GM19395 (cell line): Measurements from ENCODE around the gene TSPAN33.
"Not testable (repeated sequence)": the region's sequence is repeated elsewhere in the genome, so short reads cannot be mapped to it uniquely, and the experiment has no call there.

Experiments used
- ATAC-seq: cut with Tn5 transposase; IDR thresholded peaks from one replicate; pipeline ENCODE4 v1.9.1; 2021; ENCODE audit warnings: mild to moderate bottlenecking, moderate library complexity; ENCODE audit not compliant: unreplicated experiment

Gene TSPAN33

DNA sequence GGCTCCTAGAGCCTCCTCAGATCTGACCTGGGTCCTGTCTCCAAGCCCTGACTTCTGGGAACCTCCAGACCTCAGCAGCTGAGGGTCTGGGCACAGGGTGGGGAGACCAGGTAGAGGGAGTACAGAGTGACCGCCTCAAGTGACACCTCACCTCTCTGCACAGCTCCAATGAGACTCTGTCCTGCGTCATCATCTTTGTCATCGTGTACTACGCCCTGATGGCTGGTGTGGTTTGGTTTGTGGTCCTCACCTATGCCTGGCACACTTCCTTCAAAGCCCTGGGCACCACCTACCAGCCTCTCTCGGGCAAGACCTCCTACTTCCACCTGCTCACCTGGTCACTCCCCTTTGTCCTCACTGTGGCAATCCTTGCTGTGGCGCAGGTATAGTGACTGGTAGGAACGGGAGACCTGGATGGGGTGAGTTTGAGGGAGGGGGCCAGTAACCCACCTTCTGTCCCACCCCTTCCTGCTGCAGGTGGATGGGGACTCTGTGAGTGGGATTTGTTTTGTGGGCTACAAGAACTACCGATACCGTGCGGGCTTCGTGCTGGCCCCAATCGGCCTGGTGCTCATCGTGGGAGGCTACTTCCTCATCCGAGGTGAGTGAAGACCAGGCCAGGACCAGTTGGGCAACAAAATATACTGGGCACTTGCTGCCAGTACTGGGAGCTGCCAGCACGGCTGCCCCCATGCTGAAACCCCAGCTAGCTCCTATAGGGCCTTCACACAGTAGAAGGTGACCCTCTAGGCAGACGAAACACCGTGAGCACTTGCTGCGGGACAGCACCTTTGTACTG, 61.7 kb downstream of the TSPAN33 start:
- no peak for ATAC-seq

- ATAC-seq, result no peak
These were observed 64.2 kb downstream of the TSPAN33 start for GRCh38 chr7:129208667-129209066.

- no peak for ATAC-seq
These were observed 64.8 kb downstream of the TSPAN33 start for GRCh38 chr7:129209067-129209926.

DNA sequence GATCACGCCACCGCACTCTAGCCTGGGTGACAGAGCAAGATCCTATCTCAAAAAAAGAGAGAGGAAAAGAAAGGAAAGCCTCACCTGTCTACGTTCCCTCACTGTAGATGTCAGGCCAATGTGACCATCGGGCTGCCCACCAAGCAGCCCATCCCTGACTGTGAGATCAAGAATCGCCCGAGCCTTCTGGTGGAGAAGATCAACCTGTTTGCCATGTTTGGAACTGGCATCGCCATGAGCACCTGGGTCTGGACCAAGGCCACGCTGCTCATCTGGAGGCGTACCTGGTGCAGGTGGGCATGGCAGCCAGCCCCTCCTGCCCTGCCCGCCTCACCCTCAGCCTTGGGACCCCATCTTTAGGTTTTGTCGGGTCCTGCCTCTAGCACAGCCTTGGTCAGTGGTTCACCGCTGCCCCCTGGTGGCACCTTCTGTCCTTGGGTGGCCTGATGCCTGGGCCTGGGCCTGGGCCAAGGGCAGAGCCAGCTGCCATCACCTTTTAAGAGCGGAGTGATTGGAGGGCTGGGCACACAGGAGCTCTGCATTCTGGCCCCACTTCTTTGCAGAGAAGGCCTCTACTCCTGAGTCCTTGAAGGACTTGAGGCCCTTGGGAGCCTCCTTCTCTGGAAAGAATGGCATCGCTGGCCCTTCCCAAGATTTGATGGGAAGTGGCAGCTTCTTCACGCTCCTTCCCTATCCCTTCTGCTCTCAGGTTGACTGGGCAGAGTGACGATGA, 65.9 kb downstream of the TSPAN33 start:
- no peak for ATAC-seq

DNA sequence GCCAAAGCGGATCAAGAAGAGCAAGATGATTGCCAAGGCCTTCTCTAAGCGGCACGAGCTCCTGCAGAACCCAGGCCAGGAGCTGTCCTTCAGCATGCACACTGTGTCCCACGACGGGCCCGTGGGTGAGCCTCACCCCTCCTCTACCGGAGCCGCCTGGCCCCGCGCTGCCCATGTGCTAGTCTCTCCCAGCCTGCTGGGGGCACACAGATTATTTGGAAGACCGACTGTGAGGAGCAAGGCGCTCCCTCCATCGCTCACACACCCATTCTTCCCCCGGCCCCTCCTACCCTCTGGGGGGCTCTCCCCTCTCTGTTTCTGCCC, 66.4 kb downstream of the TSPAN33 start:
- ATAC-seq, result no peak

DNA sequence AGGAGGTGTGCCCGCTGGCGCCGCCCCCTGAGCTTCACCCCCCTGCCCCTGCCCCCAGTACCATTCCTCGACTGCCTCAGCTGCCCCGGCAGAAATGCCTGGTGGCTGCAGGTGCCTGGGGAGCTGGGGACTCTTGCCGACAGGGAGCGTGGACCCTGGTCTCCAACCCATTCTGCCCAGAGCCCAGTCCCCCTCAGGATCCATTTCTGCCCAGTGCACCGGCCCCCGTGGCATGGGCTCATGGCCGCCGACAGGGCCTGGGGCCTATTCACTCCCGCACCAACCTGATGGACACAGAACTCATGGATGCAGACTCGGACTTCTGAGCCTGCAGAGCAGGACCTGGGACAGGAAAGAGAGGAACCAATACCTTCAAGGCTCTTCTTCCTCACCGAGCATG, 67.6 kb downstream of the TSPAN33 start:
- ATAC-seq, result no peak

DNA sequence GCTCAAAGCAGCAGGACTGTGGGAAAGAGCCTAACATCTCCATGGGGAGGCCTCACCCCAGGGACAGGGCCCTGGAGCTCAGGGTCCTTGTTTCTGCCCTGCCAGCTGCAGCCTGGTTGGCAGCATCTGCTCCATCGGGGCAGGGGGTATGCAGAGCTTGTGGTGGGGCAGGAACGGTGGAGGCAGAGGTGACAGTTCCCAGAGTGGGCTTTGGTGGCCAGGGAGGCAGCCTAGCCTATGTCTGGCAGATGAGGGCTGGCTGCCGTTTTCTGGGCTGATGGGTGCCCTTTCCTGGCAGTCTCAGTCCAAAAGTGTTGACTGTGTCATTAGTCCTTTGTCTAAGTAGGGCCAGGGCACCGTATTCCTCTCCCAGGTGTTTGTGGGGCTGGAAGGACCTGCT, 68.1 kb downstream of the TSPAN33 start:
- ATAC-seq, result no peak

DNA sequence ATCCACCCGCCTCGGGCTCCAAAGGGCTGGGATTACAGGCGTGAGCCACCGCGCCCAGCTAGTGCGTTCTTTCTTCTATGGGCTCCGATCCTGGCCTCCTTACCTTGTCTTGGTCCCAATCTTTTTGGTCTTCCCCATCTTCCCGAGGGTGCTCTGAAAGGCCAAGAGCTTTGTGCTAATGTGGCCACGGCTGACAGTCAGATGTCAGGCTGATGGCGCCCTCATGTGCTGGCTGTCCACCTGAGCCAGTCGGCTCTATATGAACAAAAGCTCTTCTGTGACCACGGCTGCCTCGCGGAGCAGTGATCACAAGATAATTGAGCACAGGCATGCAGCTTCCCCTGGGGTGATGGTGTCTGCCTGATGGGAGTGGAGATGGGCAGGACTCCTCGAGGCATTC, 69.3 kb downstream of the TSPAN33 start:
- ATAC-seq, result no peak

- ATAC-seq, result not testable (repeated sequence)
These were observed 71.2 kb downstream of the TSPAN33 start for GRCh38 chr7:129215691-129216090.

DNA sequence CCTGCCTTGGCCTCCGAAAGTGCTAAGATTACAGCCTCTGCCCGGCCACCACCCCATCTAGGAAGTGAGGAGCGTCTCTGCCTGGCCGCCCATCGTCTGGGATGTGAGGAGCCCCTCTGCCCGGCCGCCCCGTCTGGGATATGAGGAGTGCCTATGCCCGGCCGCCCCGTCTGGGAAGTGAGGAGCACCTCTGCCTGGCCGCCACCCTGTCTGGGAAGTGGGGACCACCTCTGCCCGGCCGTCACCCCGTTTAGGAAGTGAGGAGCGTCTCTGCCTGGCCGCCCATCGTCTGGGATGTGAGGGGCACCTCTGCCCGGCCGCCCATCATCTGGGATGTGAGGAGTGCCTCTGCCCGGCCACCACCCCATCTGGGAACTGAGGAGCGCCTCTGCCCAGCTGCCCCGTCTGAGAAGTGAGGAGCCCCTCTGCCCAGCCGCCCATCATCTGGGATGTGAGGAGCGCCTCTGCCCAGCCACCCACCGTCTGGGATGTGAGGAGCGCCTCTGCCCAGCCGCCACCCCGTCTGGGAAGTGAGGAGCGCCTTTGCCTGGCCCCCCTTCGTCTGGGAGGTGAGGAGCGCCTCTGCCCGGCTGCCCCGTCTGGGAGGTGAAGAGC, 71.7 kb downstream of the TSPAN33 start:
- not testable (repeated sequence) for ATAC-seq

DNA sequence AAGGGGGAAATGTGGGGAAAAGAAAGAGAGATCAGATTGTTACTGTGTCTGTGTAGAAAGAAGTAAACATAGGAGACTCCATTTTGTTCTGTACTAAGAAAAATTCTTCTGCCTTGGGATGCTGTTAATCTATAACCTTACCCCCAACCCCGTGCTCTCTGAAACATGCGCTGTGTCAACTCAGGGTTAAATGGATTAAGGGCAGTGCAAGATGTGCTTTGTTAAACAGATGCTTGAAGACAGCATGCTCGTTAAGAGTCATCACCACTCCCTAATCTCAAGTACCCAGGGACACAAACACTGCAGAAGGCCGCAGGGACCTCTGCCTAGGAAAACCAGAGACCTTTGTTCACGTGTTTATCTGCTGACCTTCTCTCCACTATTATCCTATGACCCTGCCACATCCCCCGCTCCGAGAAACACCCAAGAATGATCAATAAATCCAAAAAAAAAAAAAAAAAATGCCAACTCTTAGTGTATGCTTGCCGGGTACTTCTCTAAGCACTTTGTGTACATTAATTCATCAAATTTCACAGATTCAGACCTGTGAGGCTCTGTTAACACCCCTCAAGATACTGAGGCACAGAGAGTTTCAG, 72.4 kb downstream of the TSPAN33 start:
- ATAC-seq, result not testable (repeated sequence)

- no peak for ATAC-seq
These were observed 74.1 kb downstream of the TSPAN33 start for GRCh38 chr7:129218514-129219062.

GRCh38 chr7:129219166-129219565, 74.7 kb downstream of the TSPAN33 start:
- not testable (repeated sequence) for ATAC-seq
